Measurements from ENCODE around the gene DOCK10. TPM values are rescaled to one million over a fixed set of nuclear protein-coding genes. Genes with fewer than 3 reads are reported as not detected.

The DOCK10 gene
- total RNA-seq, 1 experiment from 2014 or later: 2.9 TPM

DNA sequence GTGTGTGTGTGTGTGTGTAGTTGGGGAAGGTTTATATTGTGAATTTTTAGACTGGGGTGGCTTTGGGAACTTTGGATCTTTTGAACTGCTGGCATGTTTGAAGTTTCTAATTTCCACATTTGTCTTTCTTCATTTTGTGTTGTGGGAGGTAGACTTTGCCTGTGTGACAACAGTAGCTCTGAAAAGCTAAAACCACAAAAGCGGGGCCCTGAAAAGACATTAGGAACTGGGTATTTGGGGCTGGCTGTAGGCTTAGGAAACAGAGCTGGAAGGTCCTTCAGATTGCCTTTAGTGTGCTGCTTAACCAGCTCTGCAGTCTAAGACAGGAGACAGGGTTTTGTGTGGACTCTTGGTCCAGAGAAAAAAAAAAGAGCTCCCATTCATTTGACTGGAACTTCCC lies 27.2 kb upstream of the DOCK10 start:
- TF ChIP-seq EMX1 (CRISPR knock-in tag; IDR thresholded peaks at IDR 0.05) (no peak), ATF1 (CRISPR knock-in tag; IDR thresholded peaks at IDR 0.05) (no peak), KAT7 (CRISPR knock-in tag; IDR thresholded peaks at IDR 0.05; ENCODE audit: borderline replicate concordance) (no peak), SMAD3 (CRISPR knock-in tag; IDR thresholded peaks at IDR 0.05; ENCODE audit: borderline replicate concordance) (no peak), GTF2I (CRISPR knock-in tag; conservative IDR thresholded peaks at IDR 0.05) (no peak), FOXJ3 (CRISPR knock-in tag; IDR thresholded peaks at IDR 0.05; ENCODE audit: borderline replicate concordance) (no peak), GRHL2 (CRISPR knock-in tag; IDR thresholded peaks at IDR 0.05; ENCODE audit: insufficient replicate concordance, severe bottlenecking) (no peak), NFATC4 (CRISPR knock-in tag; IDR thresholded peaks at IDR 0.05) (no peak)
- TF ChIP-seq, protein P1, sequence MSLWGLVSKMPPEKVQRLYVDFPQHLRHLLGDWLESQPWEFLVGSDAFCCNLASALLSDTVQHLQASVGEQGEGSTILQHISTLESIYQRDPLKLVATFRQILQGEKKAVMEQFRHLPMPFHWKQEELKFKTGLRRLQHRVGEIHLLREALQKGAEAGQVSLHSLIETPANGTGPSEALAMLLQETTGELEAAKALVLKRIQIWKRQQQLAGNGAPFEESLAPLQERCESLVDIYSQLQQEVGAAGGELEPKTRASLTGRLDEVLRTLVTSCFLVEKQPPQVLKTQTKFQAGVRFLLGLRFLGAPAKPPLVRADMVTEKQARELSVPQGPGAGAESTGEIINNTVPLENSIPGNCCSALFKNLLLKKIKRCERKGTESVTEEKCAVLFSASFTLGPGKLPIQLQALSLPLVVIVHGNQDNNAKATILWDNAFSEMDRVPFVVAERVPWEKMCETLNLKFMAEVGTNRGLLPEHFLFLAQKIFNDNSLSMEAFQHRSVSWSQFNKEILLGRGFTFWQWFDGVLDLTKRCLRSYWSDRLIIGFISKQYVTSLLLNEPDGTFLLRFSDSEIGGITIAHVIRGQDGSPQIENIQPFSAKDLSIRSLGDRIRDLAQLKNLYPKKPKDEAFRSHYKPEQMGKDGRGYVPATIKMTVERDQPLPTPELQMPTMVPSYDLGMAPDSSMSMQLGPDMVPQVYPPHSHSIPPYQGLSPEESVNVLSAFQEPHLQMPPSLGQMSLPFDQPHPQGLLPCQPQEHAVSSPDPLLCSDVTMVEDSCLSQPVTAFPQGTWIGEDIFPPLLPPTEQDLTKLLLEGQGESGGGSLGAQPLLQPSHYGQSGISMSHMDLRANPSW (CRISPR knock-in tag; conservative IDR thresholded peaks at IDR 0.05; ENCODE audit: low read depth): no peak
- DNase-seq (ENCODE audit: low spot score) (no peak), ATAC-seq (no peak)
- ChIA-PET POLR2A (no interaction called here), CTCF (no interaction called here)
- Mint-ChIP-seq H3K36me3 (peaks cover 29% of the 10 kb centered on the region), H3K27ac (no peak overlapping the region), H3K4me1 (peaks cover 33% of the 10 kb centered on the region), H3K9me3 (peaks cover 42% of the 10 kb centered on the region), H3K4me3 (no peak overlapping the region), H3K27me3 (ENCODE audit: low read depth) (peaks cover 7% of the 10 kb centered on the region)

- Mint-ChIP-seq H3K27ac (no peak overlapping the region), H3K27me3 (ENCODE audit: low read depth) (no peaks in the 10 kb centered on the region; the same call in 1 of the 2 replicates), H3K4me1 (peaks cover 3% of the 10 kb centered on the region), H3K4me3 (no peak overlapping the region), H3K36me3 (peaks cover 29% of the 10 kb centered on the region), H3K9me3 (peaks cover 31% of the 10 kb centered on the region)
- TF ChIP-seq TEAD4 (CRISPR knock-in tag; IDR thresholded peaks at IDR 0.05) (no peak), JAZF1 (CRISPR knock-in tag; IDR thresholded peaks at IDR 0.05) (no peak), RORB (CRISPR knock-in tag; IDR thresholded peaks at IDR 0.05) (no peak), ERG (CRISPR knock-in tag; IDR thresholded peaks at IDR 0.05) (no peak), PREB (CRISPR knock-in tag; IDR thresholded peaks at IDR 0.05; ENCODE audit: borderline replicate concordance) (no peak), MYBL2 (CRISPR knock-in tag; IDR thresholded peaks at IDR 0.05) (no peak), IRF1 (CRISPR knock-in tag; IDR thresholded peaks at IDR 0.05) (no peak), CBFB (CRISPR knock-in tag; IDR thresholded peaks at IDR 0.05; ENCODE audit: low read depth) (no peak), SMAD3 (CRISPR knock-in tag; IDR thresholded peaks at IDR 0.05; ENCODE audit: borderline replicate concordance) (no peak)
- TF ChIP-seq, protein P2, sequence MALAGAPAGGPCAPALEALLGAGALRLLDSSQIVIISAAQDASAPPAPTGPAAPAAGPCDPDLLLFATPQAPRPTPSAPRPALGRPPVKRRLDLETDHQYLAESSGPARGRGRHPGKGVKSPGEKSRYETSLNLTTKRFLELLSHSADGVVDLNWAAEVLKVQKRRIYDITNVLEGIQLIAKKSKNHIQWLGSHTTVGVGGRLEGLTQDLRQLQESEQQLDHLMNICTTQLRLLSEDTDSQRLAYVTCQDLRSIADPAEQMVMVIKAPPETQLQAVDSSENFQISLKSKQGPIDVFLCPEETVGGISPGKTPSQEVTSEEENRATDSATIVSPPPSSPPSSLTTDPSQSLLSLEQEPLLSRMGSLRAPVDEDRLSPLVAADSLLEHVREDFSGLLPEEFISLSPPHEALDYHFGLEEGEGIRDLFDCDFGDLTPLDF (CRISPR knock-in tag; IDR thresholded peaks at IDR 0.05): no peak
- ChIA-PET POLR2A (no interaction called here), CTCF (no interaction called here)
- DNase-seq (ENCODE audit: low spot score) (no peak), ATAC-seq (no peak)
Observed at GRCh38 chr2:225065882-225066281, 23.6 kb upstream of the DOCK10 start.
